K562 (cell line): Measurements from ENCODE around the gene SPNS1. TPM values are rescaled to one million over a fixed set of nuclear protein-coding genes. Genes with fewer than 3 reads are reported as not detected.

Experiments used
- ATAC-seq: fragments of 200-7000 bp; cut with Tn5 transposase; 3 replicates; pipeline ENCODE4 v1.9.1; 2020; ENCODE audit warnings: moderate library complexity
- BruUV-seq: library from RNA; stranded (reverse); fragments of 400-500 nt; replicated peaks from 2 replicates; lab custom pipeline; 2021; lab: Mats Ljungman, UMichigan
- CTCF ChIA-PET: fragments of 300-600 bp; formaldehyde crosslinking; extraction: SDS; loops from one replicate; lab custom pipeline; 2021; ENCODE audit warnings: low intra/inter-chr PET ratio; lab: Yijun Ruan, JAX
- POLR2A ChIA-PET: fragments of 300-600, 350-650 bp; sonication (Branson Sonifier 250); formaldehyde crosslinking; extraction: SDS; loops from one replicate; lab custom pipeline; 2021; ENCODE audit warnings: antibody characterized with exemption, inconsistent platforms; lab: Yijun Ruan, JAX
- DNase-seq, 4 experiments: peaks; one replicate each; pipeline versions ENCODE4 v3.0.0 to v3.0.0-alpha.2; 2011 to 2018; ENCODE audit warnings: low spot score in 3 of 4, mixed read lengths in 3 of 4; ENCODE audit errors: extremely low read depth in 1 of 4
- FAIRE-seq: peaks from 2 replicates; lab custom pipeline; 2011; peaks lifted over from hg19 to GRCh38; lab: Jason Lieb, UNC
- H2AFZ ChIP-seq: 2 replicates; pipeline ENCODE4 v1.6.0; 2011; ENCODE audit warnings: low read depth, low read length, control low read depth, inconsistent platforms
- H3K27ac ChIP-seq: fragments of 200-600 bp; 3 replicates; pipeline ENCODE4 v1.8.0; 2011; ENCODE audit warnings: low read depth, mild to moderate bottlenecking, control low read depth, inconsistent platforms, low read length, moderate library complexity, mixed read lengths; ENCODE audit errors: extremely low read depth
- H3K27me3 ChIP-seq, 2 experiments: fragments of 300-600 bp in 1 of 2; 2 replicates in 1 of 2; 3 replicates in 1 of 2; pipeline versions ENCODE4 v1.6.0 to v1.8.0; 2011; ENCODE audit warnings: inconsistent platforms in 2 of 2, low read length in 2 of 2, mild to moderate bottlenecking in 1 of 2, mixed read lengths in 1 of 2, moderate library complexity in 1 of 2; ENCODE audit not compliant: control insufficient read depth in 2 of 2, insufficient read depth in 2 of 2
- H3K36me3 ChIP-seq: fragments of 300-600 bp; 3 replicates; pipeline ENCODE4 v1.8.0; 2011; ENCODE audit warnings: mild to moderate bottlenecking, low read length, inconsistent platforms; ENCODE audit not compliant: control insufficient read depth, insufficient read depth
- H3K4me1 ChIP-seq, 2 experiments: fragments of 200-600 bp in 1 of 2; replicated peaks in 1 of 2; 2 replicates in 1 of 2; 3 replicates in 1 of 2; pipeline versions ENCODE4 v1.5.1 to v1.8.0; 2011; ENCODE audit warnings: inconsistent platforms in 2 of 2, low read length in 2 of 2, mild to moderate bottlenecking in 1 of 2, mixed read lengths in 1 of 2, moderate library complexity in 1 of 2; ENCODE audit not compliant: control insufficient read depth in 2 of 2, insufficient read depth in 2 of 2
- H3K4me2 ChIP-seq: 2 replicates; pipeline ENCODE4 v1.6.1; 2011; ENCODE audit warnings: low read length, control low read depth, inconsistent platforms, mixed read lengths; ENCODE audit not compliant: insufficient read depth
- H3K4me3 ChIP-seq: fragments of 200-600 bp; sonication (generic), shearing (Covaris generic); 2 replicates; pipeline ENCODE4 v1.5.1; 2016; ENCODE audit warnings: control low read depth, inconsistent platforms
- H3K79me2 ChIP-seq: fragments of 200-600 bp; 3 replicates; pipeline ENCODE4 v1.8.0; 2011; ENCODE audit warnings: low read length, inconsistent platforms; ENCODE audit not compliant: control insufficient read depth, insufficient read depth
- H3K9ac ChIP-seq, 2 experiments: 2 replicates each; pipeline versions ENCODE4 v1.6.0 to v1.6.1; 2011; ENCODE audit warnings: low read depth in 2 of 2, low read length in 2 of 2, control low read depth in 1 of 2, inconsistent platforms in 1 of 2, mild to moderate bottlenecking in 1 of 2, mixed read lengths in 1 of 2; ENCODE audit not compliant: insufficient read depth in 1 of 2
- H3K9me1 ChIP-seq: one replicate; pipeline ENCODE4 v1.6.0; 2011; ENCODE audit warnings: inconsistent platforms, mild to moderate bottlenecking, low read length, moderate library complexity; ENCODE audit not compliant: control insufficient read depth, insufficient read depth
- H3K9me3 ChIP-seq: replicated peaks from 2 replicates; pipeline ENCODE4 v1.5.1; 2011; ENCODE audit warnings: low read depth, low read length, inconsistent platforms; ENCODE audit not compliant: control insufficient read depth, insufficient read depth
- H4K20me1 ChIP-seq: replicated peaks from 2 replicates; pipeline ENCODE4 v1.6.1; 2011; ENCODE audit warnings: low read length, inconsistent platforms, mixed read lengths; ENCODE audit not compliant: control insufficient read depth, insufficient read depth
- ATF1 ChIP-seq, 2 experiments: fragments of 450-650 bp in 1 of 2; IDR thresholded peaks; 2 replicates each; pipeline ENCODE4 v1.6.1; 2016; ENCODE audit warnings: missing compliant biosample characterization in 1 of 2, missing genetic modification characterization in 1 of 2
- ATF7 ChIP-seq: fragments of 450-650 bp; IDR thresholded peaks from 2 replicates; pipeline ENCODE4 v1.7.1; 2014; ENCODE audit warnings: mild to moderate bottlenecking, moderate library complexity
- CBFA2T2 ChIP-seq: fragments of 450-650 bp; conservative IDR thresholded peaks from 2 replicates; pipeline ENCODE4 v1.6.1; 2017; ENCODE audit warnings: mild to moderate bottlenecking
- CBFA2T3 ChIP-seq: fragments of 450-650 bp; IDR thresholded peaks from 2 replicates; pipeline ENCODE4 v1.6.1; 2017
- CBX1 ChIP-seq: sonication (generic); IDR thresholded peaks from 2 replicates; pipeline ENCODE4 v1.6.1; 2016; ENCODE audit warnings: antibody characterized with exemption, low read depth, mild to moderate bottlenecking
- FOXK2 ChIP-seq, 2 experiments: fragments of 450-650 bp; IDR thresholded peaks in 1 of 2; conservative IDR thresholded peaks in 1 of 2; 2 replicates each; pipeline ENCODE4 v1.6.1; 2016; ENCODE audit warnings: low read depth in 2 of 2, mild to moderate bottlenecking in 1 of 2
- KLF16 ChIP-seq: IDR thresholded peaks from 2 replicates; pipeline ENCODE4 v1.6.1; 2016; ENCODE audit warnings: antibody characterized with exemption
- NCOR1 ChIP-seq: fragments of 450-650 bp; IDR thresholded peaks from 2 replicates; pipeline ENCODE4 v1.6.1; 2016; ENCODE audit warnings: mild to moderate bottlenecking, moderate library complexity
- RCOR1 ChIP-seq, 2 experiments: IDR thresholded peaks; 2 replicates each; pipeline ENCODE4 v1.6.1; 2012; ENCODE audit warnings: low read depth in 2 of 2, low read length in 2 of 2, borderline replicate concordance in 1 of 2, improper control_type of control experiment in 1 of 2
- SMC3 ChIP-seq: conservative IDR thresholded peaks from 2 replicates; pipeline ENCODE4 v1.6.1; 2011; ENCODE audit warnings: low read depth, low read length, improper control_type of control experiment; ENCODE audit not compliant: insufficient read depth
- TOE1 ChIP-seq, 2 experiments: fragments of 450-650 bp in 1 of 2; sonication (generic) in 1 of 2; formaldehyde crosslinking in 1 of 2; IDR thresholded peaks; 2 replicates each; pipeline versions ENCODE4 v1.7.1 to v1.8.0; 2016 to 2022; ENCODE audit warnings: borderline replicate concordance in 2 of 2, mild to moderate bottlenecking in 2 of 2, antibody characterized with exemption in 1 of 2, inconsistent platforms in 1 of 2, low read depth in 1 of 2, missing genetic modification reagents in 1 of 2, moderate library complexity in 1 of 2
- ZNF121 ChIP-seq: sonication (generic); formaldehyde crosslinking; conservative IDR thresholded peaks from 2 replicates; pipeline ENCODE4 v1.8.0; 2022; ENCODE audit warnings: missing genetic modification reagents
- ZNF134 ChIP-seq: fragments of 250-450 bp; sonication (Bioruptor Pico); conservative IDR thresholded peaks from 2 replicates; pipeline ENCODE4 v1.4.0; 2020
- ZNF174 ChIP-seq: fragments of 250-450 bp; sonication (Bioruptor Pico); IDR thresholded peaks from 2 replicates; pipeline ENCODE4 v1.4.0; 2020; ENCODE audit warnings: mild to moderate bottlenecking
- ZNF212 ChIP-seq: fragments of 450-650 bp; formaldehyde crosslinking; IDR thresholded peaks from 2 replicates; pipeline ENCODE4 v1.4.0; 2020; ENCODE audit warnings: mild to moderate bottlenecking
- ZZZ3 ChIP-seq: fragments of 450-650 bp; IDR thresholded peaks from 2 replicates; pipeline ENCODE4 v1.6.1; 2016; ENCODE audit warnings: antibody characterized with exemption, mild to moderate bottlenecking, moderate library complexity
- WGBS: fragments of 100-300 bp; shearing (Covaris generic); methylation state at CpG from one replicate; pipeline ENCODE4 v1.1.6; 2016; ENCODE audit warnings: low coverage, mixed read lengths; ENCODE audit not compliant: insufficient coverage; ENCODE audit errors: missing lambda C conversion rate; 5-methylcytosine and 5-hydroxymethylcytosine counted together
- in situ Hi-C: fragments of 300-500 bp; cut with MboI; formaldehyde crosslinking; loops from 4 replicates; pipeline ENCODE4 v1.15.0; 2018; ENCODE audit warnings: inconsistent platforms, mixed read lengths
- intact Hi-C: fragments of 100-400 bp; cut with micrococcal nuclease; formaldehyde crosslinking; loops from 2 replicates; pipeline ENCODE4 v1.14.2; 2022
- polyA plus RNA-seq, 8 experiments: library from polyadenylated mRNA; depleted of rRNA in 4 of 8; stranded (reverse) in 5 of 8; unstranded in 3 of 8; fragments of >200 nt; fragmentation: Nextera tagmentation in 2 of 8; fragmentation: Illumina TruSeq in 1 of 8; extraction: Ambion mirVana in 2 of 8; extraction: Trizol in 1 of 8; gene quantifications; 2 replicates each; pipeline versions ENCODE4 v1.2.1 to v1.2.3, GENCODE V29; 2011 to 2014; ENCODE audit warnings: inconsistent platforms in 1 of 8, missing spikeins in 1 of 8
- total RNA-seq, 7 experiments: library from RNA; depleted of rRNA in 6 of 7; stranded (reverse); fragments of >200 nt in 6 of 7; fragmentation: Illumina TruSeq in 2 of 7; extraction: Trizol in 2 of 7; gene quantifications; 2 replicates each; pipeline versions ENCODE4 v1.2.1 to v1.2.3, GENCODE V29; 2011 to 2021; ENCODE audit warnings: low replicate concordance in 1 of 7
- TF ChIP-seq, protein P1 (sequence below), 2 experiments: fragments of 450-650 bp in 1 of 2; sonication (generic) in 1 of 2; formaldehyde crosslinking; conservative IDR thresholded peaks; 2 replicates each; pipeline versions ENCODE4 v1.4.0 to v1.8.1; 2020 to 2022; ENCODE audit warnings: mild to moderate bottlenecking in 1 of 2, missing genetic modification reagents in 1 of 2
- TF ChIP-seq, protein P2 (sequence below), 2 experiments: fragments of 450-650 bp in 1 of 2; IDR thresholded peaks; 2 replicates each; pipeline ENCODE4 v1.6.1; 2011 to 2017; ENCODE audit warnings: low read depth in 2 of 2, antibody characterized with exemption in 1 of 2, borderline replicate concordance in 1 of 2, low read length in 1 of 2, mild to moderate bottlenecking in 1 of 2, mixed read lengths in 1 of 2; ENCODE audit not compliant: control insufficient read depth in 1 of 2

SPNS1 gene
- total and polyA plus RNA-seq, 9 of the 15 experiments (the other 6 are each of a cell fraction or from before 2014, with no cell fraction given), result 0.58 to 64.9 (median 13.7) TPM

DNA sequence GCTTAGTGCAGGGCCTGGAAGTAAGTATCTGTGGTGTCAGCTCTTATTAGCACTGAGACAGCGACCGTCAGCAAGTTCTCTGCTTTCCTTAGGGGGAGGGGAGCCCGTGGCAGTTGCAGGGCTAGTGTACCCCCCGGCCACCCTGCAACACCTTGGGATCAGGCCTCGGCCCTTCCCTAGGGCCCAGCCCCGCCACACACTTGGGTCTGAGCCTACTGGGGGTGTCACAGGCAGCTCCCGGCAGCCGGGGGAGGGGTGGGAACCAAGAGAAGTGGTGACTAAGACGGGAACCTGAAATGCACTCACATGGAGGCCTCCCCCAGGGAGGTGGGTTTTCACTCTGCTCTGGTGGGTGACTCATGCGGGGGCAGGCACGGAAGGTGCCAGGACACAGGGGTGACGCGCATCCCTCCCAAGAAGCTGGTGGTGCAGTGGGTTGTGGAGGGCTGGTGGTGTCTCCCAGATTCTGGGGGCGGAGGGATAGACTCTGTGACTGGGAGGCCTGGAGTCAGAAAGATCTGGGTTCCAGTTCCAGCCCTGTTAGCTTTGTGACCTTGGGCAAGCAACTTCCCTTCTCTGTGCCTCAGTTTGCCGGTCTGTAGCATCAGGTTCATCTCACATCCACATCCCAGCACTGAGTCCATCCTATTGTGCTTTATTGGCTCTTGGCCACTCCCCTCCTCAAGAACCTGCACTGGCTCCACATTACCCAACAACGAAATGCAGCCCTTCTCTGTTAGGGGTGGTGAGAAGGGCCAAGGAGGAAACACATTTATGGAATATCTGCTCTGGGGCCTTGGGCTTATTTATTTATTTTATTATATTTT, 54.8 kb downstream of the SPNS1 start:
- H3K4me2 ChIP-seq, result peak overlapping the region; percentile 53
- H3K9me1 ChIP-seq, result no peaks in the 10 kb centered on the region
- H3K36me3 ChIP-seq, result no peaks in the 10 kb centered on the region
- peak; percentile 81 for FAIRE-seq
- WGBS, result 22% methylated on average over 15 of the region's 16 CpGs
- CTCF ChIA-PET, result no interaction called here
- BruUV-seq, result no TSS peak
- peak overlapping the region; percentile 87 for H2AFZ ChIP-seq
- POLR2A ChIA-PET, result interaction anchor here (0.6 to 1.0 kb wide), 2 partner anchors 18 to 89 kb away, joined by 3 read pairs; no protein-coding TSS in a partner anchor
- H3K27ac ChIP-seq, result peak overlapping the region; percentile 70; the same call in 2 of the 3 replicates
- peak; percentile 88 for ATAC-seq
- no peaks in the 10 kb centered on the region for H3K79me2 ChIP-seq
- intact Hi-C loops, result no loop called here
- H3K27me3 ChIP-seq, result no peaks in the 10 kb centered on the region
- H3K9ac ChIP-seq, result peak overlapping the region; percentile 33 to 87; a peak in 3 of 4 replicates
- peaks cover 25 to 27% of the 10 kb centered on the region in 2 experiments; a peak in 4 of 5 replicates for H3K4me1 ChIP-seq
- H3K9me3 ChIP-seq, result no peaks in the 10 kb centered on the region
- no peak overlapping the region for H3K4me3 ChIP-seq
- peak; percentile 79 to 89 (median 80) for DNase-seq
- in situ Hi-C loops, result loop anchor here (25.0 kb wide), 1 partner anchor 367 kb away; no protein-coding TSS in a partner anchor
- H4K20me1 ChIP-seq, result no peaks in the 10 kb centered on the region
- TF ChIP-seq ZZZ3 (no peak), ATF7 (peak; percentile 65; the same call in 1 of the 2 replicates), KLF16 (peak; percentile 57; the same call in 1 of the 2 replicates), CBFA2T3 (peak; percentile 60), RCOR1 (IDR thresholded peaks at IDR 0.05; ENCODE audit: borderline replicate concordance in 1 of 2, low read depth in 2 of 2, low read length in 2 of 2) (no peak), FOXK2 (conservative IDR thresholded peaks at IDR 0.05 in 1 of 2, IDR thresholded peaks at IDR 0.05 in 1 of 2; ENCODE audit: low read depth in 2 of 2) (peak in 1 of 2 experiments; percentile 37; a peak in 1 of 4 replicates), NCOR1 (peak; percentile 73), ZNF174 (CRISPR knock-in tag) (no peak), ATF1 (CRISPR knock-in tag; IDR thresholded peaks at IDR 0.05) (no peak), ATF1 (tag; IDR thresholded peaks at IDR 0.05) (peak; percentile 35; the same call in 1 of the 2 replicates), SMC3 (0 out of 2 replicates have a peak, but pooled peaks have one; percentile 2), ZNF121 (CRISPR knock-in tag) (peak; percentile 60), CBFA2T2 (peak; percentile 13; the same call in 1 of the 2 replicates), TOE1 (IDR thresholded peaks at IDR 0.05; ENCODE audit: borderline replicate concordance) (no peak), TOE1 (CRISPR knock-in tag; IDR thresholded peaks at IDR 0.05; ENCODE audit: borderline replicate concordance, low read depth) (no peak), ZNF134 (CRISPR knock-in tag) (no peak), ZNF212 (CRISPR knock-in tag) (no peak), CBX1 (peak; percentile 74)
- TF ChIP-seq, protein P1, sequence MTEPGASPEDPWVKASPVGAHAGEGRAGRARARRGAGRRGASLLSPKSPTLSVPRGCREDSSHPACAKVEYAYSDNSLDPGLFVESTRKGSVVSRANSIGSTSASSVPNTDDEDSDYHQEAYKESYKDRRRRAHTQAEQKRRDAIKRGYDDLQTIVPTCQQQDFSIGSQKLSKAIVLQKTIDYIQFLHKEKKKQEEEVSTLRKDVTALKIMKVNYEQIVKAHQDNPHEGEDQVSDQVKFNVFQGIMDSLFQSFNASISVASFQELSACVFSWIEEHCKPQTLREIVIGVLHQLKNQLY (CRISPR knock-in tag; conservative IDR thresholded peaks at IDR 0.05), result no peak
- TF ChIP-seq, protein P2, sequence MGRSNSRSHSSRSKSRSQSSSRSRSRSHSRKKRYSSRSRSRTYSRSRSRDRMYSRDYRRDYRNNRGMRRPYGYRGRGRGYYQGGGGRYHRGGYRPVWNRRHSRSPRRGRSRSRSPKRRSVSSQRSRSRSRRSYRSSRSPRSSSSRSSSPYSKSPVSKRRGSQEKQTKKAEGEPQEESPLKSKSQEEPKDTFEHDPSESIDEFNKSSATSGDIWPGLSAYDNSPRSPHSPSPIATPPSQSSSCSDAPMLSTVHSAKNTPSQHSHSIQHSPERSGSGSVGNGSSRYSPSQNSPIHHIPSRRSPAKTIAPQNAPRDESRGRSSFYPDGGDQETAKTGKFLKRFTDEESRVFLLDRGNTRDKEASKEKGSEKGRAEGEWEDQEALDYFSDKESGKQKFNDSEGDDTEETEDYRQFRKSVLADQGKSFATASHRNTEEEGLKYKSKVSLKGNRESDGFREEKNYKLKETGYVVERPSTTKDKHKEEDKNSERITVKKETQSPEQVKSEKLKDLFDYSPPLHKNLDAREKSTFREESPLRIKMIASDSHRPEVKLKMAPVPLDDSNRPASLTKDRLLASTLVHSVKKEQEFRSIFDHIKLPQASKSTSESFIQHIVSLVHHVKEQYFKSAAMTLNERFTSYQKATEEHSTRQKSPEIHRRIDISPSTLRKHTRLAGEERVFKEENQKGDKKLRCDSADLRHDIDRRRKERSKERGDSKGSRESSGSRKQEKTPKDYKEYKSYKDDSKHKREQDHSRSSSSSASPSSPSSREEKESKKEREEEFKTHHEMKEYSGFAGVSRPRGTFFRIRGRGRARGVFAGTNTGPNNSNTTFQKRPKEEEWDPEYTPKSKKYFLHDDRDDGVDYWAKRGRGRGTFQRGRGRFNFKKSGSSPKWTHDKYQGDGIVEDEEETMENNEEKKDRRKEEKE (IDR thresholded peaks at IDR 0.05; ENCODE audit: borderline replicate concordance in 1 of 2, control insufficient read depth in 1 of 2, low read depth in 2 of 2, low read length in 1 of 2), result no peak
